MM.1S (cell line): Measurements from ENCODE around the gene GPER1.

Experiments used
- DNase-seq: peaks from one replicate; pipeline ENCODE4 v3.0.0-alpha.2; 2015
- H2AFZ ChIP-seq: fragments of 300-600 bp; sonication (generic); 2 replicates; pipeline ENCODE4 v1.6.0; 2016; ENCODE audit warnings: antibody characterized with exemption, low read length
- H3F3A ChIP-seq: fragments of 300-600 bp; sonication (generic); 2 replicates; pipeline ENCODE4 v1.6.1; 2016; ENCODE audit warnings: mild to moderate bottlenecking, antibody characterized with exemption, low read length, moderate library complexity, mixed read lengths; ENCODE audit not compliant: insufficient read depth
- H3K27ac ChIP-seq: fragments of 300-600 bp; sonication (generic); 2 replicates; pipeline ENCODE4 v1.5.1; 2016; ENCODE audit warnings: mild to moderate bottlenecking, low read length
- H3K27me3 ChIP-seq: fragments of 300-600 bp; sonication (generic); replicated peaks from 2 replicates; pipeline ENCODE4 v1.6.0; 2016; ENCODE audit warnings: low read length; ENCODE audit not compliant: insufficient read depth
- H3K36me3 ChIP-seq: fragments of 300-600 bp; sonication (generic); replicated peaks from 2 replicates; pipeline ENCODE4 v1.6.1; 2016; ENCODE audit warnings: mild to moderate bottlenecking, low read length, mixed read lengths; ENCODE audit not compliant: insufficient read depth
- H3K4me1 ChIP-seq: fragments of 300-600 bp; sonication (generic); 2 replicates; pipeline ENCODE4 v1.6.1; 2016; ENCODE audit warnings: low read length, mixed read lengths
- H3K4me2 ChIP-seq: fragments of 300-600 bp; sonication (generic); 2 replicates; pipeline ENCODE4 v1.6.0; 2016; ENCODE audit warnings: low read depth, low read length
- H3K4me3 ChIP-seq: fragments of 300-600 bp; sonication (generic); 2 replicates; pipeline ENCODE4 v1.5.1; 2016; ENCODE audit warnings: low read length, mixed read lengths
- H3K79me2 ChIP-seq: fragments of 300-600 bp; sonication (generic); 2 replicates; pipeline ENCODE4 v1.6.1; 2016; ENCODE audit warnings: mixed run types, low read length, mixed read lengths
- H3K9ac ChIP-seq: fragments of 300-600 bp; sonication (generic); 2 replicates; pipeline ENCODE4 v1.6.1; 2016; ENCODE audit warnings: low read length, mixed read lengths
- H3K9me2 ChIP-seq: fragments of 300-600 bp; sonication (generic); replicated peaks from 2 replicates; pipeline ENCODE4 v1.6.1; 2016; ENCODE audit warnings: mild to moderate bottlenecking, low read length, mixed read lengths; ENCODE audit not compliant: insufficient read depth
- H3K9me3 ChIP-seq: fragments of 300-600 bp; sonication (generic); replicated peaks from 2 replicates; pipeline ENCODE4 v1.6.1; 2016; ENCODE audit warnings: mild to moderate bottlenecking, low read length, mixed read lengths; ENCODE audit not compliant: insufficient read depth
- H4K20me1 ChIP-seq: fragments of 300-600 bp; sonication (generic); 2 replicates; pipeline ENCODE4 v1.6.1; 2016; ENCODE audit warnings: mild to moderate bottlenecking, low read length, moderate library complexity, mixed read lengths; ENCODE audit not compliant: insufficient read depth
- CTCF ChIP-seq: fragments of 300-600 bp; sonication (generic); IDR thresholded peaks from 2 replicates; pipeline ENCODE4 v1.5.1; 2016; ENCODE audit warnings: antibody characterized with exemption, low read length, mixed read lengths
- EZH2 ChIP-seq: fragments of 300-600 bp; sonication (generic); optimal IDR thresholded peaks from 2 replicates; pipeline ENCODE3; 2017; ENCODE audit warnings: low read depth, mild to moderate bottlenecking, antibody characterized with exemption, low read length, mixed read lengths
- EZH2phosphoT487 ChIP-seq: fragments of 300-600 bp; sonication (generic); IDR thresholded peaks from 2 replicates; pipeline ENCODE4 v1.6.1; 2018; ENCODE audit warnings: antibody characterized with exemption, low read length

The GPER1 gene

GRCh38 chr7:1136841-1137516, 49.1 kb downstream of the GPER1 start:
- Histone ChIP-seq H3K4me2 (peak overlapping the region; percentile 94), H3K4me3 (peak overlapping the region; percentile 90), H3K36me3 (no peaks in the 10 kb centered on the region), H4K20me1 (no peaks in the 10 kb centered on the region), H3K9ac (peak overlapping the region; percentile 71), H3F3A (peaks cover 8% of the 10 kb centered on the region), H3K27me3 (no peaks in the 10 kb centered on the region), H2AFZ (peak overlapping the region; percentile 75), H3K27ac (peak overlapping the region; percentile 47; the same call in 1 of the 2 replicates), H3K9me3 (no peaks in the 10 kb centered on the region), H3K9me2 (no peaks in the 10 kb centered on the region), H3K4me1 (peaks cover 8% of the 10 kb centered on the region; the same call in 1 of the 2 replicates), H3K79me2 (peaks cover 9% of the 10 kb centered on the region)
- TF ChIP-seq EZH2 (no peak), CTCF (no peak), EZH2phosphoT487 (no peak)
- no peak for DNase-seq

DNA sequence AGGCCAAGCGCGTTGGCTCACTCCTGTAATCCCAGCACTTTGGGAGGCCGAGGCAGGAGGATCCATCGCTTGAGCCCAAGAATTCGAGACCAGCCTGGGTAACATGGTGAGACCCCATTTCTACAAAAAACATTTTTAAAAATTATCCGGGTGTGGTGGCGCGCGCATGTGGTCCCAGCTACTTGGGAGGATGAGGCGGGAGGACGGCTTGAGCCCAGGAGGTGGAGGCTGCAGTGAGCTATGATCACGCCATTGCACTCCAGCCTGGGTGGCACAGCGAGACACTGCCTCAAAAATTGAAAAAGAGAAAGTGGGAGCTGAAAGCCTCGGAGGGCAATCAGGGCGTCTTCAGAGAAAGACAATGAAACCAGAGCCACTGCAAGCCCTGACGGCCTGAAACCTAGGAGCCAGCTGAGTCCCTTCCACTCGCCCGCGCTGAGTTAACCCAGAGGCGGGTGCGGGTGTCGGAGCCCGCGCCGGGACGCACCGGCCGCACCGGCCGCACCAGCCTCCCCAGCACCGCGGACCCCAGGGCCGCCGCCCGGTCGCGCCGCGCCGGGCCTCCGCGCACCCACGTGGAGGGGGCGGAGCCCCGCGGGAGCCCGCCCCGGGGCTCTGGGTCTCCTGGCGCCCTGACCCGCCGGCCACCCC, 49.7 kb downstream of the GPER1 start:
- Histone ChIP-seq H3K9me3 (no peaks in the 10 kb centered on the region), H2AFZ (peak overlapping the region; percentile 75), H3K9ac (peak overlapping the region; percentile 75), H3F3A (peaks cover 8% of the 10 kb centered on the region), H3K4me2 (peak overlapping the region; percentile 94), H3K9me2 (no peaks in the 10 kb centered on the region), H3K4me3 (peak overlapping the region; percentile 90), H3K79me2 (peaks cover 9% of the 10 kb centered on the region), H3K36me3 (no peaks in the 10 kb centered on the region), H3K27me3 (no peaks in the 10 kb centered on the region), H3K4me1 (peaks cover 8% of the 10 kb centered on the region; the same call in 1 of the 2 replicates), H3K27ac (peak overlapping the region; percentile 47; the same call in 1 of the 2 replicates), H4K20me1 (no peaks in the 10 kb centered on the region)
- TF ChIP-seq EZH2phosphoT487 (no peak), EZH2 (no peak), CTCF (no peak)
- no peak for DNase-seq

GRCh38 chr7:1140476-1141104, 52.7 kb downstream of the GPER1 start:
- H3K9me2 ChIP-seq = no peaks in the 10 kb centered on the region
- H4K20me1 ChIP-seq = no peaks in the 10 kb centered on the region
- no peak overlapping the region for H3K4me2 ChIP-seq
- no peak overlapping the region for H3K9ac ChIP-seq
- peaks cover 8% of the 10 kb centered on the region; the same call in 1 of the 2 replicates for H3K4me1 ChIP-seq
- peaks cover 8% of the 10 kb centered on the region for H3F3A ChIP-seq
- no peak overlapping the region for H2AFZ ChIP-seq
- DNase-seq = no peak
- TF ChIP-seq EZH2 (no peak), CTCF (no peak), EZH2phosphoT487 (no peak)
- H3K79me2 ChIP-seq = peaks cover 9% of the 10 kb centered on the region
- H3K36me3 ChIP-seq = no peaks in the 10 kb centered on the region
- H3K27me3 ChIP-seq = no peaks in the 10 kb centered on the region
- no peak overlapping the region for H3K27ac ChIP-seq
- H3K4me3 ChIP-seq = no peak overlapping the region
- no peaks in the 10 kb centered on the region for H3K9me3 ChIP-seq
